Mucosa of rectum (tissue), 2 donors: ENCODE results near the gene PDYN.

Source experiments
- H3K27ac ChIP-seq, 2 donors: one replicate each; pipeline ENCODE4 v1.7.0; 2013; ENCODE audit warnings: inconsistent platforms in 2 of 2, low read depth in 2 of 2, low read length in 2 of 2
- H3K27me3 ChIP-seq, 2 donors: one replicate each; pipeline ENCODE4 v1.7.0; 2013; ENCODE audit warnings: low read length in 2 of 2; ENCODE audit not compliant: control insufficient read depth in 2 of 2, insufficient read depth in 2 of 2
- H3K36me3 ChIP-seq, 2 donors: one replicate each; pipeline ENCODE4 v1.7.0; 2013; ENCODE audit warnings: low read length in 2 of 2; ENCODE audit not compliant: control insufficient read depth in 2 of 2, insufficient read depth in 2 of 2
- H3K4me1 ChIP-seq, 2 donors: one replicate each; pipeline ENCODE4 v1.7.0; 2013; ENCODE audit warnings: low read length in 2 of 2, mild to moderate bottlenecking in 1 of 2; ENCODE audit not compliant: control insufficient read depth in 2 of 2, insufficient read depth in 2 of 2
- H3K4me3 ChIP-seq, 2 donors: one replicate each; pipeline ENCODE4 v1.7.0; 2013; ENCODE audit warnings: low read length in 2 of 2
- H3K9ac ChIP-seq, 2 donors: one replicate each; pipeline ENCODE4 v1.7.0; 2013; ENCODE audit warnings: low read length in 2 of 2, low read depth in 1 of 2, mild to moderate bottlenecking in 1 of 2
- H3K9me3 ChIP-seq, 2 donors: one replicate each; pipeline ENCODE4 v1.7.0; 2013; ENCODE audit warnings: low read length in 2 of 2; ENCODE audit not compliant: control insufficient read depth in 2 of 2
- donor health status: healthy.
- donor health status: Normal muscosa, but diverticular disease.

Gene PDYN

GRCh38 chr20:1945660-1946059 lies 48.2 kb downstream of the PDYN start:
- Histone ChIP-seq H3K27ac (no peak overlapping the region), H3K9ac (no peak overlapping the region), H3K9me3 (no peaks in the 10 kb centered on the region), H3K27me3 (peaks cover 0 to 6% of the 10 kb centered on the region in 2 donors), H3K4me1 (peaks cover 9 to 12% of the 10 kb centered on the region in 2 donors), H3K4me3 (no peak overlapping the region), H3K36me3 (peaks cover 0 to 2% of the 10 kb centered on the region in 2 donors)

- Histone ChIP-seq H3K4me1 (peaks cover 9 to 12% of the 10 kb centered on the region in 2 donors), H3K9me3 (no peaks in the 10 kb centered on the region), H3K4me3 (no peak overlapping the region), H3K27ac (no peak overlapping the region), H3K27me3 (peaks cover 0 to 6% of the 10 kb centered on the region in 2 donors), H3K9ac (no peak overlapping the region), H3K36me3 (peaks cover 0 to 2% of the 10 kb centered on the region in 2 donors)
Observed at GRCh38 chr20:1945134-1945618, 48.7 kb downstream of the PDYN start.

GRCh38 chr20:1944345-1945091 lies 49.3 kb downstream of the PDYN start:
- peaks cover 9 to 12% of the 10 kb centered on the region in 2 donors for H3K4me1 ChIP-seq
- no peaks in the 10 kb centered on the region for H3K9me3 ChIP-seq
- no peak overlapping the region for H3K9ac ChIP-seq
- H3K4me3 ChIP-seq: no peak overlapping the region
- H3K27me3 ChIP-seq: peaks cover 0 to 6% of the 10 kb centered on the region in 2 donors
- H3K36me3 ChIP-seq: peaks cover 0 to 2% of the 10 kb centered on the region in 2 donors
- no peak overlapping the region for H3K27ac ChIP-seq

- H3K4me3 ChIP-seq: no peak overlapping the region
- H3K27ac ChIP-seq: no peak overlapping the region
- H3K27me3 ChIP-seq: peaks cover 0 to 6% of the 10 kb centered on the region in 2 donors
- H3K9ac ChIP-seq: no peak overlapping the region
- H3K9me3 ChIP-seq: no peaks in the 10 kb centered on the region
- H3K4me1 ChIP-seq: peaks cover 9 to 12% of the 10 kb centered on the region in 2 donors
- peaks cover 0 to 2% of the 10 kb centered on the region in 2 donors for H3K36me3 ChIP-seq
Observed at GRCh38 chr20:1943275-1944002, 50.4 kb downstream of the PDYN start.

GRCh38 chr20:1942486-1943274 lies 51.2 kb downstream of the PDYN start:
- Histone ChIP-seq H3K9ac (no peak overlapping the region), H3K4me3 (no peak overlapping the region), H3K36me3 (peaks cover 0 to 2% of the 10 kb centered on the region in 2 donors), H3K27ac (no peak overlapping the region), H3K9me3 (no peaks in the 10 kb centered on the region), H3K27me3 (peaks cover 0 to 6% of the 10 kb centered on the region in 2 donors), H3K4me1 (peaks cover 9 to 12% of the 10 kb centered on the region in 2 donors)

GRCh38 chr20:1942061-1942460 lies 51.8 kb downstream of the PDYN start:
- no peak overlapping the region for H3K27ac ChIP-seq
- H3K9ac ChIP-seq: no peak overlapping the region
- H3K4me1 ChIP-seq: peaks cover 6 to 8% of the 10 kb centered on the region in 2 donors
- H3K36me3 ChIP-seq: no peaks in the 10 kb centered on the region
- no peaks in the 10 kb centered on the region for H3K9me3 ChIP-seq
- peaks cover 0 to 1% of the 10 kb centered on the region in 2 donors for H3K27me3 ChIP-seq
- no peak overlapping the region for H3K4me3 ChIP-seq

GRCh38 chr20:1941226-1941625 lies 52.6 kb downstream of the PDYN start:
- Histone ChIP-seq H3K9me3 (no peaks in the 10 kb centered on the region), H3K27me3 (no peaks in the 10 kb centered on the region), H3K9ac (no peak overlapping the region), H3K4me1 (peaks cover under 1 to 2% of the 10 kb centered on the region in 2 donors), H3K4me3 (no peak overlapping the region), H3K27ac (no peak overlapping the region), H3K36me3 (no peaks in the 10 kb centered on the region)

- Histone ChIP-seq H3K9ac (no peak overlapping the region), H3K27ac (no peak overlapping the region), H3K9me3 (no peaks in the 10 kb centered on the region), H3K4me3 (no peak overlapping the region), H3K4me1 (peaks cover 2 to 7% of the 10 kb centered on the region in 2 donors), H3K27me3 (no peaks in the 10 kb centered on the region), H3K36me3 (no peaks in the 10 kb centered on the region)
Observed at GRCh38 chr20:1940581-1940980, 53.3 kb downstream of the PDYN start.

- Histone ChIP-seq H3K9me3 (no peaks in the 10 kb centered on the region), H3K4me3 (no peak overlapping the region), H3K27ac (no peak overlapping the region), H3K4me1 (peaks cover 2 to 8% of the 10 kb centered on the region in 2 donors), H3K9ac (no peak overlapping the region), H3K27me3 (no peaks in the 10 kb centered on the region), H3K36me3 (no peaks in the 10 kb centered on the region)
Observed at GRCh38 chr20:1939270-1939595, 54.6 kb downstream of the PDYN start.
